HG03139 (cell line): Measurements from ENCODE around the gene TOMM70.
"Not testable (repeated sequence)": the region's sequence is repeated elsewhere in the genome, so short reads cannot be mapped to it uniquely, and the experiment has no call there.

Source experiments
- ATAC-seq: cut with Tn5 transposase; IDR thresholded peaks from one replicate; pipeline ENCODE4 v1.9.1; 2021; ENCODE audit not compliant: unreplicated experiment

Gene TOMM70

GRCh38 chr3:100329800-100330489 lies 70.9 kb downstream of the TOMM70 start:
- no peak for ATAC-seq

- ATAC-seq = not testable (repeated sequence)
Measured at GRCh38 chr3:100327377-100327776, 73.5 kb downstream of the TOMM70 start.

- no peak for ATAC-seq
Measured at GRCh38 chr3:100325827-100326226, 75.1 kb downstream of the TOMM70 start.

GRCh38 chr3:100324044-100324443 lies 76.8 kb downstream of the TOMM70 start:
- ATAC-seq = no peak

- ATAC-seq = no peak
Measured at GRCh38 chr3:100319951-100320350, 80.9 kb downstream of the TOMM70 start.

GRCh38 chr3:100317912-100318311 lies 83.0 kb downstream of the TOMM70 start:
- ATAC-seq = peak; percentile 66

- ATAC-seq = peak; percentile 67
Measured at GRCh38 chr3:100316641-100317069, 84.2 kb downstream of the TOMM70 start.
